ENCODE measurements around the gene FGD5.

DNA sequence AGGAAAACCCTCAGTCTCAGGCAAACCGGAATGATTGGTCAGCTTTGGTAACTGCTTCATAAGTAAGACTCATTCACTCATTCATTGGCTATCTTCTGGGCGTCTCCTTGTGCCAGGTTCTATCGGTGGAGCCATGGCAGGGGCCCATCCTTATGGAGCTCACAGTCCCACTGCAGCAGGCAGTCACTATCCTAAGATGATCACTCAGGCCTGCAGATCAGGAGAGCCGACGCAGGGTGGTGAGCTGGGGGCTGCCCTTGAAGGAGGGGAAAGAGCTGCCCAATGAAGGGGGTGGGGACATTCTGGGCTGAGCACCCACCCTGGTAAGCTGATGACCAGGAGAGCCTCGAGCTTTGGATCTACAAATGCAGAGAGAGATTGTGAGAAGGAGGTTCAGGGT is 20.5 kb upstream of the FGD5 start:
- TF ChIP-seq CTCF (IDR thresholded peaks at IDR 0.05) (no peak), EZH2 (IDR thresholded peaks at IDR 0.05; ENCODE audit: borderline replicate concordance, insufficient read depth, low read depth, low read length, poor library complexity, severe bottlenecking) (no peak)
